Type B pancreatic cell (in vitro differentiated cells): ENCODE results near the gene DDX39B. TPM values are rescaled to one million over a fixed set of nuclear protein-coding genes. Genes with fewer than 3 reads are reported as not detected.

ENCODE experiments used
- DNase-seq: peaks from one replicate; pipeline ENCODE4 v3.0.0; 2021; ENCODE audit warnings: mixed read lengths; ENCODE audit not compliant: unreplicated experiment; ENCODE audit errors: extremely low spot score
- H3K27ac Mint-ChIP-seq: 2 replicates; pipeline ENCODE4 v1.8.0; 2021; ENCODE audit warnings: mild to moderate bottlenecking, mixed read lengths
- H3K27me3 Mint-ChIP-seq: 2 replicates; pipeline ENCODE4 v1.8.0; 2021; ENCODE audit warnings: mixed read lengths
- H3K36me3 Mint-ChIP-seq: 2 replicates; pipeline ENCODE4 v1.8.0; 2021; ENCODE audit warnings: mixed read lengths
- H3K4me1 Mint-ChIP-seq: one replicate; pipeline ENCODE4 v1.8.0; 2021; ENCODE audit warnings: mixed read lengths; ENCODE audit not compliant: unreplicated experiment
- H3K4me3 Mint-ChIP-seq: 2 replicates; pipeline ENCODE4 v1.8.0; 2021; ENCODE audit warnings: mild to moderate bottlenecking, mixed read lengths
- H3K9me3 Mint-ChIP-seq: 2 replicates; pipeline ENCODE4 v1.8.0; 2021; ENCODE audit warnings: mixed read lengths
- total RNA-seq: library from RNA; stranded (reverse); gene quantifications from 2 replicates; pipeline ENCODE4 v1.2.1, GENCODE V29; 2021; ENCODE audit warnings: low replicate concordance
- TF ChIP-seq, protein P1 (sequence below): fragments of 200-600 bp; sonication (generic); conservative IDR thresholded peaks from 2 replicates; pipeline ENCODE4 v1.5.0; 2021; ENCODE audit warnings: antibody characterized with exemption, mild to moderate bottlenecking

The DDX39B gene
- total RNA-seq, 1 donor from 2014 or later: 636 TPM

DNA sequence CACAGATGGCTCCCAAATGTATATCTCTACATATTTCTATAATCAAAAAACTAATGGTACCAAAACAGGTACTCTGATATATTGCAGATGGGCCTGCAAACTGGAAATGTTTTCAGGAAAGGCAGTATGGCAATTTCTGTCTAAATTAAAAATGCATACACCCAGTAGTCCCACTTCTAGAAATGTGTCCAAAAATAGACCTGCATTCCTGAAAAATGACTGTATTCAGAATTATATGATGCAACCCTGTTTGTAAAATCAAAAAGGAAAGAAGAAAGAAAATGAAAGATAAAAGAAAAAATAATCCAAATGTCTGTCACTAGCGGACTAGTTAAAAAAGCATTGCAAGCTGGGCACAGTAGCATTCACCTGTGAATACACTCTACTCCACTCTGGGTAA is 56.7 kb downstream of the DDX39B start:
- H3K4me3 Mint-ChIP-seq: no peak overlapping the region
- DNase-seq: no peak
- H3K9me3 Mint-ChIP-seq: no peaks in the 10 kb centered on the region
- no peaks in the 10 kb centered on the region for H3K4me1 Mint-ChIP-seq
- no peak overlapping the region for H3K27ac Mint-ChIP-seq
- TF ChIP-seq, protein P1, sequence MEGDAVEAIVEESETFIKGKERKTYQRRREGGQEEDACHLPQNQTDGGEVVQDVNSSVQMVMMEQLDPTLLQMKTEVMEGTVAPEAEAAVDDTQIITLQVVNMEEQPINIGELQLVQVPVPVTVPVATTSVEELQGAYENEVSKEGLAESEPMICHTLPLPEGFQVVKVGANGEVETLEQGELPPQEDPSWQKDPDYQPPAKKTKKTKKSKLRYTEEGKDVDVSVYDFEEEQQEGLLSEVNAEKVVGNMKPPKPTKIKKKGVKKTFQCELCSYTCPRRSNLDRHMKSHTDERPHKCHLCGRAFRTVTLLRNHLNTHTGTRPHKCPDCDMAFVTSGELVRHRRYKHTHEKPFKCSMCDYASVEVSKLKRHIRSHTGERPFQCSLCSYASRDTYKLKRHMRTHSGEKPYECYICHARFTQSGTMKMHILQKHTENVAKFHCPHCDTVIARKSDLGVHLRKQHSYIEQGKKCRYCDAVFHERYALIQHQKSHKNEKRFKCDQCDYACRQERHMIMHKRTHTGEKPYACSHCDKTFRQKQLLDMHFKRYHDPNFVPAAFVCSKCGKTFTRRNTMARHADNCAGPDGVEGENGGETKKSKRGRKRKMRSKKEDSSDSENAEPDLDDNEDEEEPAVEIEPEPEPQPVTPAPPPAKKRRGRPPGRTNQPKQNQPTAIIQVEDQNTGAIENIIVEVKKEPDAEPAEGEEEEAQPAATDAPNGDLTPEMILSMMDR: no peak
- no peaks in the 10 kb centered on the region for H3K36me3 Mint-ChIP-seq
- H3K27me3 Mint-ChIP-seq: peaks cover 39% of the 10 kb centered on the region

DNA sequence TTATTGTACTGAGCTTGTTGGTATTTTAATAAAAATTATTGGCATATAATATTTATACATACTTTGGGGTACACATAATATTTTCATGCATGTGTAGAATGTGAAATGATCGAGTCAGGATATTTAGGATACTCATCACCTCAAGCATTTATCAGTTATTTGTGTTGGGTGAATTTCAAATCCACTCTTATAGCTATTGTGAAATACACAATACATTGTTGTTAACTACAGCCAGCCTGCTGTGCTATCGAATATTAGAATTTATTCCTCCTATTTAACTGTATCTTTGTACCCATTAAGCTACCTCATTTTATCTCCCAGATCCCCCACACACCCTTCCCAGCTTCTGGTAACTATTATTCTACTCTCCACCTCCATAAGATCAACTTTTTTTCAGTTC is 58.4 kb downstream of the DDX39B start:
- Mint-ChIP-seq H3K4me3 (no peak overlapping the region), H3K4me1 (no peaks in the 10 kb centered on the region), H3K9me3 (no peaks in the 10 kb centered on the region), H3K27ac (no peak overlapping the region), H3K27me3 (peaks cover 35% of the 10 kb centered on the region), H3K36me3 (no peaks in the 10 kb centered on the region)
- TF ChIP-seq, protein P1: no peak
- no peak for DNase-seq

DNA sequence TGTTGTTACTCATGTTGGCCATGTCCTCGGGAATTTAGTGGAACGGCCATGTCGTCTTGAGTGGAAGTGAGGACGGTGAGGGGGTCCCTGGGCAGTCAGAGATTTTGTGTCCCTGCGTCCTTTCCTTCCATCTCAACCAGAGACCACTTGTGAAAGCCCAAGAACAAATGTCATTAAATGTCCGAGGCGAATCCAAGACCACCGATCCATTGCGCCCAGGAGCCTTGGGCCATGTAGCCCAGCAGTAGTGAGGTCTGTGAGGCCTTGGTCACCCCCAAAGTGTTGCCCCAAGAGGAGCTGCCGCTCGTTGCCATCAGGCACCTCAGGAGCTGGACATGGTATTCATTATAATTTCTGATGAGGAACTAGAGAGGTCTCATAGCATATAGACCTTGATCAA is 61.2 kb downstream of the DDX39B start:
- Mint-ChIP-seq H3K4me3 (no peak overlapping the region), H3K27ac (no peak overlapping the region), H3K9me3 (no peaks in the 10 kb centered on the region), H3K27me3 (peaks cover 55% of the 10 kb centered on the region), H3K4me1 (no peaks in the 10 kb centered on the region), H3K36me3 (no peaks in the 10 kb centered on the region)
- no peak for DNase-seq
- TF ChIP-seq, protein P1: no peak

Other genes starting within 250 kb of the DDX39B start
- gene HLA-B, start 184.8 kb downstream of the DDX39B start, total RNA-seq: 53.9 and 116 TPM in 2 replicates
- gene MICA, start 138.4 kb downstream of the DDX39B start, total RNA-seq: 9.0 and 10.7 TPM in 2 replicates
- gene MICB, start 43.9 kb downstream of the DDX39B start, total RNA-seq: 0.14 and 0.86 TPM in 2 replicates
- not detected in 2 replicates for gene MCCD1, start 13.0 kb downstream of the DDX39B start, total RNA-seq
- 1.6 and 5.9 TPM in 2 replicates for gene ATP6V1G2, start 4.6 kb upstream of the DDX39B start, total RNA-seq
- 21.1 and 24.2 TPM in 2 replicates for gene NFKBIL1, start 5.6 kb upstream of the DDX39B start, total RNA-seq
- gene LTA, start 30.3 kb upstream of the DDX39B start, total RNA-seq: 0.22 TPM in 1 of 2 replicates, not detected in the other
- not detected in 2 replicates for gene TNF, start 33.6 kb upstream of the DDX39B start, total RNA-seq
- 0.34 and 1.0 TPM in 2 replicates for gene LTB, start 40.4 kb upstream of the DDX39B start, total RNA-seq
- not detected in 2 replicates for gene LST1, start 44.3 kb upstream of the DDX39B start, total RNA-seq
- not detected in 2 replicates for gene NCR3, start 51.0 kb upstream of the DDX39B start, total RNA-seq
- gene AIF1, start 73.2 kb upstream of the DDX39B start, total RNA-seq: 0.59 and 3.8 TPM in 2 replicates
- gene PRRC2A, start 78.7 kb upstream of the DDX39B start, total RNA-seq: 151 and 235 TPM in 2 replicates
- gene BAG6, start 110.7 kb upstream of the DDX39B start, total RNA-seq: 334 and 378 TPM in 2 replicates
- 11.2 and 20.9 TPM in 2 replicates for gene APOM, start 113.9 kb upstream of the DDX39B start, total RNA-seq
- gene C6orf47, start 118.8 kb upstream of the DDX39B start, total RNA-seq: 22.3 and 28.1 TPM in 2 replicates
- 17.6 and 20.2 TPM in 2 replicates for gene GPANK1, start 123.0 kb upstream of the DDX39B start, total RNA-seq
- gene CSNK2B, start 124.1 kb upstream of the DDX39B start, total RNA-seq: 142 and 175 TPM in 2 replicates
- 13.9 and 22.0 TPM in 2 replicates for gene LY6G5B, start 128.0 kb upstream of the DDX39B start, total RNA-seq
- gene LY6G5C, start 139.1 kb upstream of the DDX39B start, total RNA-seq: 2.0 and 2.3 TPM in 2 replicates
- gene ABHD16A, start 161.3 kb upstream of the DDX39B start, total RNA-seq: 80.9 and 91.3 TPM in 2 replicates
- not detected in 2 replicates for gene LY6G6F, start 164.9 kb upstream of the DDX39B start, total RNA-seq
- 1.5 TPM in 1 of 2 replicates, not detected in the other for gene LY6G6D, start 173.3 kb upstream of the DDX39B start, total RNA-seq
- 2.5 and 16.2 TPM in 2 replicates for gene LY6G6C, start 179.7 kb upstream of the DDX39B start, total RNA-seq
- 0.41 and 0.81 TPM in 2 replicates for gene MPIG6B, start 181.4 kb upstream of the DDX39B start, total RNA-seq
- 101 and 138 TPM in 2 replicates for gene DDAH2, start 187.3 kb upstream of the DDX39B start, total RNA-seq
- 294 and 381 TPM in 2 replicates for gene CLIC1, start 194.5 kb upstream of the DDX39B start, total RNA-seq
- 20.7 and 46.7 TPM in 2 replicates for gene MSH5, start 198.0 kb upstream of the DDX39B start, total RNA-seq
- gene SAPCD1, start 220.7 kb upstream of the DDX39B start, total RNA-seq: 3.2 and 8.9 TPM in 2 replicates
- gene VWA7, start 235.3 kb upstream of the DDX39B start, total RNA-seq: 6.1 and 6.4 TPM in 2 replicates